OCI-LY3 (cell line): ENCODE results near the gene CACNA1G.

Experiments
- H2AFZ ChIP-seq: fragments of 200-600, 300-600 bp; shearing (Covaris generic); 2 replicates; pipeline ENCODE4 v1.6.0; 2014; ENCODE audit warnings: antibody characterized with exemption, low read depth, low read length
- H3K27ac ChIP-seq: fragments of 200-600, 300-600 bp; sonication (generic); 2 replicates; pipeline ENCODE4 v1.5.1; 2014; ENCODE audit warnings: mild to moderate bottlenecking, low read length, moderate library complexity, mixed read lengths
- H3K27me3 ChIP-seq: fragments of 200-600, 300-600 bp; sonication (generic); 2 replicates; pipeline ENCODE4 v1.6.1; 2014; ENCODE audit warnings: low read depth, low read length, mixed read lengths
- H3K36me3 ChIP-seq: fragments of 200-600, 300-600 bp; sonication (generic); replicated peaks from 2 replicates; pipeline ENCODE3; 2014; ENCODE audit warnings: low read depth, low read length, mixed read lengths
- H3K4me1 ChIP-seq: fragments of 300-600, 200-600 bp; sonication (generic); 2 replicates; pipeline ENCODE4 v1.6.1; 2014; ENCODE audit warnings: low read length, mixed read lengths
- H3K4me2 ChIP-seq: fragments of 200-600, 300-600 bp; sonication (generic); 2 replicates; pipeline ENCODE4 v1.6.1; 2014; ENCODE audit warnings: low read length, mixed read lengths
- H3K4me3 ChIP-seq: fragments of 300-600, 200-600 bp; sonication (generic); 2 replicates; pipeline ENCODE4 v1.5.1; 2014; ENCODE audit warnings: antibody characterized with exemption, mild to moderate bottlenecking, low read length, moderate library complexity
- H3K79me2 ChIP-seq: fragments of 300-600, 200-600 bp; shearing (Covaris generic); 2 replicates; pipeline ENCODE4 v1.6.1; 2014; ENCODE audit warnings: mild to moderate bottlenecking, low read length, mixed read lengths
- H3K9ac ChIP-seq: fragments of 300-600, 200-600 bp; shearing (Covaris generic); 2 replicates; pipeline ENCODE4 v1.6.0; 2014; ENCODE audit warnings: mild to moderate bottlenecking, low read length, moderate library complexity
- H3K9me3 ChIP-seq: fragments of 200-600, 300-600 bp; shearing (Covaris generic); 2 replicates; pipeline ENCODE4 v1.6.1; 2014; ENCODE audit warnings: low read length, mixed read lengths; ENCODE audit not compliant: insufficient read depth
- H4K20me1 ChIP-seq: fragments of 200-600, 300-600 bp; sonication (generic); 2 replicates; pipeline ENCODE4 v1.6.1; 2016; ENCODE audit warnings: low read length, mixed read lengths; ENCODE audit not compliant: insufficient read depth
- CTCF ChIP-seq: fragments of 200-600, 300-600 bp; sonication (generic); IDR thresholded peaks from 2 replicates; pipeline ENCODE4 v1.5.1; 2014; ENCODE audit warnings: antibody characterized with exemption, low read length, low read depth
- EZH2phosphoT487 ChIP-seq: fragments of 200-600 bp; shearing (Covaris generic); IDR thresholded peaks from 2 replicates; pipeline ENCODE4 v1.6.1; 2018; ENCODE audit warnings: antibody characterized with exemption, mixed run types, low read depth

The CACNA1G gene

GRCh38 chr17:50615828-50616227, 55.3 kb downstream of the CACNA1G start:
- H3K4me3 ChIP-seq, result no peak overlapping the region
- no peak overlapping the region for H3K4me2 ChIP-seq
- H3K4me1 ChIP-seq, result peaks cover 5% of the 10 kb centered on the region; the same call in 1 of the 2 replicates
- H3K27ac ChIP-seq, result no peak overlapping the region
- TF ChIP-seq CTCF (no peak), EZH2phosphoT487 (no peak)
- H4K20me1 ChIP-seq, result no peaks in the 10 kb centered on the region
- peaks cover 17% of the 10 kb centered on the region for H3K27me3 ChIP-seq
- no peak overlapping the region for H3K9ac ChIP-seq
- no peaks in the 10 kb centered on the region for H3K36me3 ChIP-seq
- H3K79me2 ChIP-seq, result no peaks in the 10 kb centered on the region
- H2AFZ ChIP-seq, result no peak overlapping the region
- H3K9me3 ChIP-seq, result no peaks in the 10 kb centered on the region

GRCh38 chr17:50618300-50618699, 57.8 kb downstream of the CACNA1G start:
- Histone ChIP-seq H3K27ac (no peak overlapping the region), H3K4me2 (no peak overlapping the region), H3K36me3 (no peaks in the 10 kb centered on the region), H2AFZ (no peak overlapping the region), H3K4me1 (peaks cover 9% of the 10 kb centered on the region), H3K79me2 (no peaks in the 10 kb centered on the region), H4K20me1 (no peaks in the 10 kb centered on the region), H3K27me3 (peaks cover 21% of the 10 kb centered on the region), H3K9me3 (no peaks in the 10 kb centered on the region), H3K9ac (no peak overlapping the region), H3K4me3 (no peak overlapping the region)
- no peak for TF ChIP-seq EZH2phosphoT487
- no peak for TF ChIP-seq CTCF

GRCh38 chr17:50618941-50619340, 58.4 kb downstream of the CACNA1G start:
- no peak overlapping the region for H3K4me3 ChIP-seq
- no peak overlapping the region for H3K9ac ChIP-seq
- H3K79me2 ChIP-seq, result no peaks in the 10 kb centered on the region
- H3K4me2 ChIP-seq, result no peak overlapping the region
- peaks cover 21% of the 10 kb centered on the region for H3K27me3 ChIP-seq
- no peaks in the 10 kb centered on the region for H3K36me3 ChIP-seq
- no peaks in the 10 kb centered on the region for H4K20me1 ChIP-seq
- H2AFZ ChIP-seq, result no peak overlapping the region
- H3K27ac ChIP-seq, result no peak overlapping the region
- H3K9me3 ChIP-seq, result no peaks in the 10 kb centered on the region
- peaks cover 7% of the 10 kb centered on the region for H3K4me1 ChIP-seq
- TF ChIP-seq CTCF (no peak), EZH2phosphoT487 (no peak)

- peaks cover 7% of the 10 kb centered on the region for H3K4me1 ChIP-seq
- H4K20me1 ChIP-seq, result no peaks in the 10 kb centered on the region
- no peak for TF ChIP-seq EZH2phosphoT487
- no peak for TF ChIP-seq CTCF
- peaks cover 21% of the 10 kb centered on the region for H3K27me3 ChIP-seq
- H3K79me2 ChIP-seq, result no peaks in the 10 kb centered on the region
- H3K9ac ChIP-seq, result no peak overlapping the region
- no peak overlapping the region for H2AFZ ChIP-seq
- H3K36me3 ChIP-seq, result no peaks in the 10 kb centered on the region
- no peaks in the 10 kb centered on the region for H3K9me3 ChIP-seq
- H3K27ac ChIP-seq, result no peak overlapping the region
- no peak overlapping the region for H3K4me3 ChIP-seq
- H3K4me2 ChIP-seq, result no peak overlapping the region
Measured at GRCh38 chr17:50619489-50619888, 59.0 kb downstream of the CACNA1G start.
